GM12873 (cell line): ENCODE results near the gene PNKP.

Experiments
- CTCF ChIP-seq: IDR thresholded peaks from 2 replicates; pipeline ENCODE4 v1.5.1; 2012; ENCODE audit warnings: low read depth, mild to moderate bottlenecking, moderate library complexity, low read length, control low read depth; ENCODE audit not compliant: insufficient read depth; ENCODE audit errors: missing control alignments

The PNKP gene

DNA sequence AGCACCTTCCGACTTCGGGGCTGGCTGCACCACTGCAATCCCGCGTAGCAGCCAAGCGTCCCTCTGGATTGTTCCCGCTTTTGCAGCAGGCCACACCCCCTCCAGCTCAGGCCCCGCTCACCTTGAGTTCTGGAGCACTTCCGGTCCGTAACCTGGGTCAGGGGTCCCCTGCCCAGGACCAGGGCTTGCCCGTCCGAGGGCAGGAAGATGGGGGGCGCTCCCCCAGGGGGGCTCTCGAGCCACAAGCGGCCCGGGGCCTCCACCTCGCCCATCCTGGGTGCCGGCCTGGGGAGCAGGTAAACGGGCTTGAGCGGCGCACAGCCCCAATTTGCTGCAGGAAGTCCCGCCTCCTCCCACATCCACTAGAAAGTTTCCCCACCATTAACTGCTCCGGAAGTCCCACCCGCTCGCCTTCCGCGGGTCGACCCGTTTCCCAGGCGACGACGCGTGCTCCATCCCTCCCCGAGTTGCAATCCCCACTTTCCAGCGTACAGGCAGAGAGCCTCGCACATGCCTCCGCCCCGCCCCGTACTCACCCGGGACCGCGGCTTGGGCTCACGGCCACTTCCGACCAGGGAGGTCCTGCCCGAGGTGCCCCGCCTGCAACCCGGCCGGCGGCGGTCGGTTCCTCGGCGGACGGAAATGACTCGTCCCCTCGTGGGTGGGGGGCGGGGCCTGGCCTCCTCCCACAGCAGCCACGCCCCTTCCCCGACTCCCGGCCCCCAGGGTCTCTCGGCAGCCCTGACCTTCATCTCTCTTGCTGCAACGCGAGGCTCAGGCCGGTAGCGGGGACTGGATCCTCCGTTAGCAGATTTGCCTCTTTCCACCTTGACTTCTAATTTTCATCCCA lies at the start of gene PNKP:
PNKP (minus strand) TSS at position 644 of the 850 bp plus-strand sequence; CDS start at position 272, 372 bp downstream.
- no peak for TF ChIP-seq CTCF

DNA sequence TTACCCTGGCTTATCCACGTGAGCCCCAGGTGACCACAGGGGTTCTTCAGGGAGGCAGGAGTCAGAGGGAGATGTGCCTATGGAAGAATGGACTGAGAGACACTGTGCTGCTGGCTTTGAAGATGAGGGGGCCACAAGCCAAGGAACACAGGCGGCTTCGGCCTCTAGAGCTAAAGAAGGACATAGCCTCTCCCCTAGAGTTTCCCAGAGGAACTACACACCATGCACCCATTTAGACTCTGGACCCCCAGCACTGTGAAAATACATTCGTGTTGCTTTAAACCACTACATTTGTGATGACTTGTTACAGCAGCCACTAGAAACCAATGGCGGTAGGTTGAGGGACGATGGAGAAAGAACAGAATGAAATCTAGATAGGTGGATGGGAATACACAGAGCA lies 47.9 kb upstream of the PNKP start:
- TF ChIP-seq CTCF, result peak; percentile 50

- no peak for TF ChIP-seq CTCF
Observed at GRCh38 chr19:49913720-49914119, 46.3 kb upstream of the PNKP start.

- TF ChIP-seq CTCF, result peak; percentile 43
Observed at GRCh38 chr19:49912965-49913685, 45.7 kb upstream of the PNKP start.

DNA sequence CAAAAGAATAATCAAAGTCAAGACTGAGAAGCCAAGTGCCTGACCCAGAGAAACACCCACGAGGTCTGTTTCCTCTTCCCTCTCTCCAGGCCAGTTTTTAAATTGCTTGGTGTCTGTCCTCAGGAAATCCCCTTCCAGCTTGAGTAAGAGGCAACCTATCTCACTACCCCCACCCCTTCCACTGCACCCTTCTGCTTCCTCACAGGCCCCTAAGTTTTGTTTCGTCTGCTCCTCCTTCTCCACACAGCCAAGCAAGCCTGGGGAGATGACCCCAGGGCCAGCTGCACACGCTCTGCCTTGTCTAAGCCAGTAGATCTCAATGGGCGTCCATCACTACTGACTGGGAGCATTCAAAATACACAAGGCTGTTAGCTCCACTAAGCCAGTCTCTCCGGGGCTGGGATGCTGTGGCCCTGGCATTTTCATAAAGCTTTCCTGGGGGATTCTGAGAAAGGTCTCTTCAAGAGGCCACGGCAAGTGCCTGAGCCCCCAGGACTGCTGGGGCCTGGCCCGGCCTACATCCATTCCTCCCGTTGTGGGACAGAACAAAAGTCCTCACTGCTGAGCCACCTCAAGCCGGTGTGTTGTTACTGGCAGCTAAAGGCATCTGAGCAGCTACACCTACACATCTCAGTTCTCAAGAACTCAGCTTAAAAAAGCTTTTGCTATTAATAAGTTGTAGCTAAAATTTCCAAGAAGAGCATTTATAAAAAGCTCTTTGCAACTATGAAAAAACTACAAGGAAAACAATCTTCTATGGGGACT lies 44.2 kb upstream of the PNKP start:
- TF ChIP-seq CTCF, result no peak

- no peak for TF ChIP-seq CTCF
Observed at GRCh38 chr19:49910179-49910578, 42.8 kb upstream of the PNKP start.
